ENCODE data around the gene DPM3.
"Not testable (repeated sequence)": the region's sequence is repeated elsewhere in the genome, so short reads cannot be mapped to it uniquely, and the experiment has no call there.

Gene DPM3

GRCh38 chr1:155139895-155140629 lies at the start of gene DPM3:
TSS of gene DPM3 (minus strand) at chr1:155140531. CDS start at chr1:155140240, 291 bp downstream.
- peak; percentile 88 for DNase-seq

- DNase-seq = not testable (repeated sequence)
Observed at GRCh38 chr1:155189926-155190325, 49.6 kb upstream of the DPM3 start.

GRCh38 chr1:155188268-155188667 lies 47.9 kb upstream of the DPM3 start:
- DNase-seq = no peak

- DNase-seq = no peak
Observed at GRCh38 chr1:155187456-155187891, 47.1 kb upstream of the DPM3 start.

GRCh38 chr1:155186794-155187455 lies 46.6 kb upstream of the DPM3 start:
- DNase-seq = no peak

- no peak for DNase-seq
Observed at GRCh38 chr1:155186067-155186793, 45.9 kb upstream of the DPM3 start.

GRCh38 chr1:155185783-155186066 lies 45.4 kb upstream of the DPM3 start:
- DNase-seq = no peak

- no peak for DNase-seq
Observed at GRCh38 chr1:155184835-155185782, 44.8 kb upstream of the DPM3 start.

- DNase-seq = no peak
Observed at GRCh38 chr1:155184351-155184811, 44.0 kb upstream of the DPM3 start.

GRCh38 chr1:155183775-155184221 lies 43.5 kb upstream of the DPM3 start:
- no peak for DNase-seq

GRCh38 chr1:155182052-155182550 lies 41.8 kb upstream of the DPM3 start:
- no peak for DNase-seq

- no peak for DNase-seq
Observed at GRCh38 chr1:155181371-155182051, 41.2 kb upstream of the DPM3 start.

GRCh38 chr1:155179112-155180031 lies 39.0 kb upstream of the DPM3 start:
- DNase-seq = no peak

GRCh38 chr1:155178441-155179111 lies 38.2 kb upstream of the DPM3 start:
- no peak for DNase-seq

- no peak for DNase-seq
Observed at GRCh38 chr1:155177918-155178281, 37.6 kb upstream of the DPM3 start.

- no peak for DNase-seq
Observed at GRCh38 chr1:155177192-155177917, 37.0 kb upstream of the DPM3 start.

GRCh38 chr1:155176544-155177071 lies 36.3 kb upstream of the DPM3 start:
- DNase-seq = peak; percentile 81 to 83

- DNase-seq = no peak
Observed at GRCh38 chr1:155175927-155176371, 35.6 kb upstream of the DPM3 start.

All from NCI-H187 (cell line).